GM13976 (cell line): Measurements from ENCODE around the gene NDUFAF8.

Experiments used
- DNase-seq: peaks from one replicate; pipeline ENCODE4 v3.0.0; 2012; ENCODE audit warnings: low spot score
- in situ Hi-C: fragments of 300-500 bp; cut with MboI; formaldehyde crosslinking; loops from one replicate; pipeline ENCODE4 v1.12.0; 2022; ENCODE audit warnings: low sequenced_read_pairs, mixed read lengths, inconsistent platforms; ENCODE audit not compliant: unreplicated experiment
- TF ChIP-seq, protein P1 (sequence below): IDR thresholded peaks from 2 replicates; pipeline ENCODE4 v1.5.1; 2012; ENCODE audit warnings: borderline replicate concordance, mild to moderate bottlenecking; ENCODE audit not compliant: insufficient read depth; ENCODE audit errors: extremely low read depth, missing control alignments, control extremely low read depth

The NDUFAF8 gene

DNA sequence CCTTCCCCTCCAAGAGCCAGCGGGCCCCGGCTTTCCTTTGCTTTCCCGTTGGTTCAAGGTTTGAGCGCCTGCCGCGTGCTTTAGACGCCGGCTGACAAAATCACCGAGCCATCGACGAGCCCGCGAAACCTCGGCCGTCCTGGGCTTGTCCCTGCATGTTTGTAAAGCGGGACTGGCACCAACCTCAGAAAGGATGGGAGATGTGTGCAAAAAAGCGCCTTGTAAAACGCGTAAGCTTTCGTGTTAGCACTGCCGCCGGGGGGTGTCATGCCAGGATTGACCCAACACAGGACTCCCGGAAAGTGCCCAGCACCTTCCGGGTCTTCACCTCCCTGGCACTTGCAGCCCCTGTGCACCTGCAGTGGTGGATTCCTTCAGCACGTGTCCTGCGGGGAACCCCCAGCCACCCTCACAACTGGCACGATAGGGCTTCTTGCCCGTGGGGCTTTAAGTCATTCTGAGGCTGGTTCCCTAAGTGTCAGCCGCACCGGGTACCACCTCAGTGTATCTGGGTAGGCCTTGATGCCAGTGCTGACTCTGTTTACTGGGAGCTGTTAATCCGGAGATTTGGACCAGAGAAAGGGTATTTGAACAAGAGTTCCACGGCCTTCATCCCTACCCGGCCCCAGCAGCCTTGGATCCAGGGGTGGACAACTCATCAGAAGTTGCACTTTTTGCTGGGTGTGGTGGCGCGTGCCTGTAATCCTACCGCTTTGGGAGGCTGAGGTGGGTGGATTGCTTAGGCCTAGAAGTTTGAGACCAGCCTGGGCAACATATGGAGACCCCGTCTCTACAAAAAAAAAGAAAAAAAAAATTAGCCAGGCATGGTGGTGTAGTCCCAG is 817 bp downstream of the NDUFAF8 start:
- DNase-seq = peak; percentile 64
- in situ Hi-C loops = no loop called here
- TF ChIP-seq, protein P1, sequence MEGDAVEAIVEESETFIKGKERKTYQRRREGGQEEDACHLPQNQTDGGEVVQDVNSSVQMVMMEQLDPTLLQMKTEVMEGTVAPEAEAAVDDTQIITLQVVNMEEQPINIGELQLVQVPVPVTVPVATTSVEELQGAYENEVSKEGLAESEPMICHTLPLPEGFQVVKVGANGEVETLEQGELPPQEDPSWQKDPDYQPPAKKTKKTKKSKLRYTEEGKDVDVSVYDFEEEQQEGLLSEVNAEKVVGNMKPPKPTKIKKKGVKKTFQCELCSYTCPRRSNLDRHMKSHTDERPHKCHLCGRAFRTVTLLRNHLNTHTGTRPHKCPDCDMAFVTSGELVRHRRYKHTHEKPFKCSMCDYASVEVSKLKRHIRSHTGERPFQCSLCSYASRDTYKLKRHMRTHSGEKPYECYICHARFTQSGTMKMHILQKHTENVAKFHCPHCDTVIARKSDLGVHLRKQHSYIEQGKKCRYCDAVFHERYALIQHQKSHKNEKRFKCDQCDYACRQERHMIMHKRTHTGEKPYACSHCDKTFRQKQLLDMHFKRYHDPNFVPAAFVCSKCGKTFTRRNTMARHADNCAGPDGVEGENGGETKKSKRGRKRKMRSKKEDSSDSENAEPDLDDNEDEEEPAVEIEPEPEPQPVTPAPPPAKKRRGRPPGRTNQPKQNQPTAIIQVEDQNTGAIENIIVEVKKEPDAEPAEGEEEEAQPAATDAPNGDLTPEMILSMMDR = no peak

DNA sequence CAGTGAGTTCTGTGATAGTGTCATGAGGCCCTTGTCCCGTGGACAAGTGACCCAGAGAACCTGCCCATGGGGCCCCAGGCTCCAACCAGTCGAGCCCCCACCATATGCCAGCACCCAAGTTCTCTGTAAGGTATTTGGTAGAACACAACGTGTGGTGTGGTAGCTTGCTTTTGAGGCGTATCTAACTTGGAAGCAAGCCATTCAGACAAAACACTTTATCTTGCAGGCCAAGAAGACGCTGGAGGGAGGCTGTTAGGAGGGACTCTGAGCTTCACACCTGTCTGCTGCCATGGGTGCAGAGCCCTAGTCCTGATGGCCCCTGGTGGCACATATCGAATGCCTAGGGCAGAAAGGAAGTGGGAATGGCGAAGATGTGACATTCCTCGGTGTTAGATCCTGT is 1.6 kb downstream of the NDUFAF8 start:
- TF ChIP-seq, protein P1 = no peak
- DNase-seq = no peak
- in situ Hi-C loops = no loop called here

DNA sequence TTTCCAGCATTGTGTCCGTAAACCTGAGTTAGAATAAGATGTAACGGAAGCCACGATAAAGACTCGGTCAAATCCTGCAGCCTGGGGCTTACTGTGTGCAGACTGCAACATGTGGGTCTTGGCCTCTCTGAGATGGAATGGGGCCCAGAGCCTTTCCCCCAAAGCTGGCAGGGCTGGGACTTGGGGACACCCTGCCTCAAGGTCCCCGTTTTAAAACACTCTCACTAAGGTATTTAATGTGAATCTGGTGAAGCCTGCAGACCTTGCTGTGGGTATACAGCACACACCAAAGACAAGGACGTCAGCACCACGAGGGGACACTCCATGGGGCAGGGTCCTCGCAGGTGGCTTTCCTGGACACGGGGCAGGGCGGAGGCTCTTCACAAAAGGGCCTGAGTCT is 2.1 kb downstream of the NDUFAF8 start:
- TF ChIP-seq, protein P1 = no peak
- DNase-seq = no peak
- in situ Hi-C loops = no loop called here

DNA sequence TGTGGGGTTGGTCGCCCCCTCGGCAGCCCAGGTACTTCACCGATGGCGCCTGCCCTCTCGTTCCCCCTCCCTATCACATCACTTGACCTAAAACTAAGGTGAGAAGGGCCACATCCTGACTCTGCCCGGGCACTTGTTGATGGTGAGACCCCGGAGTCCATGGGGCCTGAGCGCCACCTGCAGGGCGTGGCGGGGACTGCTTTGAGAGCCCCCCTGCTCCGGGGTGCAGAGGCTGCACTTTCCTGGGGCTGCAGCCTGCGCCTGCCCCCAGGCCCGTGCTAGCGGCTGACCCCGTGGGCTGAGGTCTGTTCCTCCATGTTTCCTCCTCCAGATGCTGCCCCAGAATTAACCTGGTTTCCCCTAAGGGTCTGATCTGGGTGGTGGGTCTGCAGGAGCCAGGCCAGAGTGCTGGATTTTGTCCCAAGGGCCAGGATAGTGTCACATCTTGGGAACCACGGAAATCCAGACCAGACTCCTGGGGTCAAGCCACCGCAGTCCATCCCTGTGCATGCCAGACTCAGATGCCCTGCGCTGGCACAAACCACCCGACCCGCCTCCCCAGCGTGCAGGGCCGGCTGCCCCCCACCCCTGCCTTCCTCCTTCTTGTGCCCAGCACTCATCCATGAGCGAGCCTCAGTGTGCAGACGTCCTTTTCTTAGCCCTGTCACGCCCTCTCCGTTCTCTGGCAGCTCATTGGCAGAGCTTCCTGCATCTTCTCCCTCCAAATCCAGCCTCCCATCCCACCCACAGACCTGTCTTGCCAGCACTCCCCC is 2.7 kb downstream of the NDUFAF8 start:
- in situ Hi-C loops = no loop called here
- TF ChIP-seq, protein P1 = peak; percentile 95
- peak; percentile 85 for DNase-seq

DNA sequence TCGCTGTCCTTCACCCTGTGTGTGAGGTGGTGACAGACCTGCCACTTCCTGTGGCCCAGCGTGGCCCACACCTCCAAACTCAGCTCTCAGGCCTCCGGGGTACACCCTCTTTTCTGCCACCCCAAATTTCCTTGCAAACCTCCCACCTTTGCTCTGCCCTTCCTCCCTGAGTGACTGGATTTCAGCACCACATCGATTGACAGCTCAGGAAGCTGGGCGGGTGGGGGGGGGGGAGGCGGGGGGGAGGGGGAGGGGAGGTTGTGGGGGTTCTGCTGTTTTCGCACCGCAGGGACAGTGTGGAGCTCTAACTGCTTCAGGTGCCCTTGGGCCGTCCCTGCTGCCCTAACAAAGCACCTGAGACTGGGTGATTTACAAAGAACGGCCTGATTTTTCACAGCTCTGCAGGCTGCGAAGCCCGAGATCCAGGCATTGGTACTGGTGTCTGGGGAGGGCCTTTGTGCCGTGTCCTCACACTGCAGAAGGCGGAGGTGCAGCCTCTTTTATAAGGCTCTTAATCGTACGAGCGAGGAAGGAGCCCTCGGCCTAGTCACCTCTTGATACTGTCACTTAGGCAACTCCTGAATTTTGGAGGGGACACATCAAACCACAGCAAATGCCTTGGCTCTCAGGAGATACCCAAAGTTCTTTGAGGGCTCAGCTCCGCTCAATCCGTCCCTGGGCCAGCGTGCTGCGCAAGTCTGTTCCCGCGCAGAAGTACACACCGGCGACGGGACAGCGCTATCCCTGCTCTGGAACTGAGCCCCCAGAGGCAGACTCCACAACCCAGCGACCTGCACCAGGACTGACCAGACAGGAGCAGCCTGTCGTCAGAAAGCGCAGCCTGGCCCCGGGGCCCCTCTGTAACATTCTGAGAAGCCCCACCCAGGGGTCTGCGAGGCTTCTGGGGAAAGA is 3.6 kb downstream of the NDUFAF8 start:
- TF ChIP-seq, protein P1 = no peak
- DNase-seq = no peak
- in situ Hi-C loops = no loop called here

DNA sequence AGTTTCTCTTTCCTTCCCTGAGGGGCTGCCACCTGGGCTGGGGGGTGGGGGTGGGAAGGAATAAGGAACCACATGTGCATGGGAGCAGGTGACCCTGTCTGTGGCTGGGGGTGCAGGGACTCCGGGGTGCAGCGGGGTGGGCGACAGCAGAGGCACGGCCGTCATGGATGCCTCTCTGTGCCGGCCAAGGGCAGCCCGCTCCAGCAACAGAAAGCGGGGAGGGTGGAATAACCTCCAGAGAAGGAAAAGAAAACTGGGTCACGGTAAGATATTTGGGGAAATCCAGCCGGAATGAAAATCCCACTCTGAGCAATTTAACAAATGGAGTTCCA is 4.2 kb downstream of the NDUFAF8 start:
- DNase-seq = no peak
- TF ChIP-seq, protein P1 = no peak
- in situ Hi-C loops = no loop called here
